ENCODE measurements around the gene PCDHB10.

PCDHB10 gene

GRCh38 chr5:141180313-141180712, 11.8 kb upstream of the PCDHB10 start:
- TF ChIP-seq POLR2AphosphoS5 (IDR thresholded peaks at IDR 0.05; ENCODE audit: low read depth, low read length): no peak
- no peak for TF ChIP-seq REST (IDR thresholded peaks at IDR 0.05; ENCODE audit: insufficient read depth in 1 of 2, low read depth in 2 of 2, low read length in 2 of 2)
- TF ChIP-seq SIN3A (IDR thresholded peaks at IDR 0.05; ENCODE audit: borderline replicate concordance, insufficient read depth, low read length): no peak
- no peak for TF ChIP-seq TAF1 (IDR thresholded peaks at IDR 0.05; ENCODE audit: borderline replicate concordance, insufficient read depth, low read length)
- TF ChIP-seq FOXP2 (optimal IDR thresholded peaks at IDR 0.05; ENCODE audit: borderline replicate concordance, extremely low read depth, extremely low read length, insufficient read depth): no peak

- TF ChIP-seq FOXP2 (optimal IDR thresholded peaks at IDR 0.05; ENCODE audit: borderline replicate concordance, extremely low read depth, extremely low read length, insufficient read depth): no peak
- no peak for TF ChIP-seq SIN3A (IDR thresholded peaks at IDR 0.05; ENCODE audit: borderline replicate concordance, insufficient read depth, low read length)
- TF ChIP-seq REST (IDR thresholded peaks at IDR 0.05; ENCODE audit: insufficient read depth in 1 of 2, low read depth in 2 of 2, low read length in 2 of 2): no peak
- no peak for TF ChIP-seq POLR2AphosphoS5 (IDR thresholded peaks at IDR 0.05; ENCODE audit: low read depth, low read length)
- TF ChIP-seq TAF1 (IDR thresholded peaks at IDR 0.05; ENCODE audit: borderline replicate concordance, insufficient read depth, low read length): no peak
Observed at GRCh38 chr5:141182248-141182647, 9.9 kb upstream of the PCDHB10 start, which contains the start of gene PCDHB16. Gene PCDHB16, plus strand, starts transcription at chr5:141182387. Its CDS starts 173 bp downstream, at chr5:141182560.

GRCh38 chr5:141186897-141187512, 5.1 kb upstream of the PCDHB10 start, which contains the start of gene PCDHB9:
Gene PCDHB9, plus strand, starts transcription at chr5:141187161. Its CDS starts 158 bp downstream, at chr5:141187319.
- TF ChIP-seq POLR2AphosphoS5 (IDR thresholded peaks at IDR 0.05; ENCODE audit: low read depth, low read length): no peak
- no peak for TF ChIP-seq SIN3A (IDR thresholded peaks at IDR 0.05; ENCODE audit: borderline replicate concordance, insufficient read depth, low read length)
- no peak for TF ChIP-seq TAF1 (IDR thresholded peaks at IDR 0.05; ENCODE audit: borderline replicate concordance, insufficient read depth, low read length)
- no peak for TF ChIP-seq FOXP2 (optimal IDR thresholded peaks at IDR 0.05; ENCODE audit: borderline replicate concordance, extremely low read depth, extremely low read length, insufficient read depth)
- no peak for TF ChIP-seq REST (IDR thresholded peaks at IDR 0.05; ENCODE audit: insufficient read depth in 1 of 2, low read depth in 2 of 2, low read length in 2 of 2)

GRCh38 chr5:141196363-141196762, 4.2 kb downstream of the PCDHB10 start:
- no peak for TF ChIP-seq SIN3A (IDR thresholded peaks at IDR 0.05; ENCODE audit: borderline replicate concordance, insufficient read depth, low read length)
- no peak for TF ChIP-seq TAF1 (IDR thresholded peaks at IDR 0.05; ENCODE audit: borderline replicate concordance, insufficient read depth, low read length)
- TF ChIP-seq FOXP2 (optimal IDR thresholded peaks at IDR 0.05; ENCODE audit: borderline replicate concordance, extremely low read depth, extremely low read length, insufficient read depth): no peak
- no peak for TF ChIP-seq REST (IDR thresholded peaks at IDR 0.05; ENCODE audit: insufficient read depth in 1 of 2, low read depth in 2 of 2, low read length in 2 of 2)
